Measurements from ENCODE around the gene RNLS. TPM values are rescaled to one million over a fixed set of nuclear protein-coding genes. Genes with fewer than 3 reads are reported as not detected.

RNLS gene
- total RNA-seq, 1 experiment from 2014 or later: not detected

GRCh38 chr10:88259381-88259780, 323.7 kb downstream of the RNLS start:
- no peak overlapping the region for H3K27ac ChIP-seq (ENCODE audit: low read depth, low read length)
- no TSS peak for BruUV-seq (replicated peaks)
- intact Hi-C loops (cut with micrococcal nuclease): no loop called here
- DNase-seq (ENCODE audit: low read depth, low spot score): no peak
- no peaks in the 10 kb centered on the region for H3K79me2 ChIP-seq (ENCODE audit: insufficient read depth, low read length)
- ATAC-seq: no peak
- ChIA-PET RAD21 (ENCODE audit: low non-redundant PET in 1 of 2, low total read pairs in 2 of 2, uncharacterized antibody in 2 of 2, unreplicated experiment in 2 of 2) (no interaction called here), POLR2A (no interaction called here), CTCF (no interaction called here)
- no peaks in the 10 kb centered on the region for H3K27me3 ChIP-seq (ENCODE audit: insufficient read depth, low read length)
- TF ChIP-seq CBX3 (IDR thresholded peaks at IDR 0.05; ENCODE audit: low read depth): no peak
- no peak for TF ChIP-seq POLR2A (IDR thresholded peaks at IDR 0.05; ENCODE audit: borderline replicate concordance, extremely low read depth, insufficient read depth, insufficient read length)
- TF ChIP-seq FOSL1 (IDR thresholded peaks at IDR 0.05; ENCODE audit: low read depth): no peak
- TF ChIP-seq CEBPB (IDR thresholded peaks at IDR 0.05; ENCODE audit: low read depth): no peak
- no peak for TF ChIP-seq ELF1 (IDR thresholded peaks at IDR 0.05; ENCODE audit: borderline replicate concordance, low read depth)
- no peak for TF ChIP-seq ZBTB33 (IDR thresholded peaks at IDR 0.05; ENCODE audit: extremely low read depth, insufficient replicate concordance, low read length)
- TF ChIP-seq SIN3A (IDR thresholded peaks at IDR 0.05; ENCODE audit: low read depth): no peak
- no peak for TF ChIP-seq ZNF274 (IDR thresholded peaks at IDR 0.05; ENCODE audit: low read depth, low read length)
- TF ChIP-seq ATF3 (IDR thresholded peaks at IDR 0.05): no peak
- TF ChIP-seq REST (IDR thresholded peaks at IDR 0.05; ENCODE audit: low read depth): no peak
- TF ChIP-seq JUND (IDR thresholded peaks at IDR 0.05): no peak
- no peak for TF ChIP-seq POLR2AphosphoS5 (IDR thresholded peaks at IDR 0.05; ENCODE audit: low read depth, low read length)
- TF ChIP-seq, protein P1, sequence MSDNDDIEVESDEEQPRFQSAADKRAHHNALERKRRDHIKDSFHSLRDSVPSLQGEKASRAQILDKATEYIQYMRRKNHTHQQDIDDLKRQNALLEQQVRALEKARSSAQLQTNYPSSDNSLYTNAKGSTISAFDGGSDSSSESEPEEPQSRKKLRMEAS (IDR thresholded peaks at IDR 0.05): no peak
- TF ChIP-seq EGR1 (IDR thresholded peaks at IDR 0.05; ENCODE audit: low read depth): no peak
- no peak for TF ChIP-seq ZFX (IDR thresholded peaks at IDR 0.05)
- no peak for TF ChIP-seq EZH2phosphoT487 (IDR thresholded peaks at IDR 0.05; ENCODE audit: borderline replicate concordance)
- TF ChIP-seq CTCF (IDR thresholded peaks at IDR 0.05 in 2 of 3, conservative IDR thresholded peaks at IDR 0.05 in 1 of 3; ENCODE audit: borderline replicate concordance in 1 of 3, insufficient read depth in 1 of 3, low read depth in 2 of 3, low read length in 2 of 3): no peak
- H2AFZ ChIP-seq (ENCODE audit: low read depth, low read length, poor library complexity, severe bottlenecking): no peak overlapping the region
- no peaks in the 10 kb centered on the region for H3K9me3 ChIP-seq (ENCODE audit: control insufficient read depth in 1 of 2, insufficient read depth in 1 of 2, low read depth in 1 of 2, low read length in 2 of 2)
- no peak overlapping the region for H3K4me3 ChIP-seq (replicated peaks in 1 of 2; ENCODE audit: low read depth in 1 of 2, low read length in 2 of 2)
- no peaks in the 10 kb centered on the region for H3K36me3 ChIP-seq (ENCODE audit: control insufficient read depth in 1 of 2, insufficient read depth in 2 of 2, low read length in 2 of 2)
- H3K9me2 ChIP-seq (ENCODE audit: insufficient read depth): no peaks in the 10 kb centered on the region
- H4K20me1 ChIP-seq (ENCODE audit: insufficient read depth): no peaks in the 10 kb centered on the region
- peaks cover 0 to 7% of the 10 kb centered on the region in 2 experiments; a peak in 2 of 4 replicates for H3K4me1 ChIP-seq (ENCODE audit: control insufficient read depth in 1 of 2, insufficient read depth in 2 of 2, low read length in 2 of 2)
- H3K9ac ChIP-seq (ENCODE audit: low read length): no peak overlapping the region
- no peak overlapping the region for H3K4me2 ChIP-seq (ENCODE audit: low read length)

All from HCT116 (cell line).